T1000 (cell line): Measurements from ENCODE around the gene MYH16.
"Not testable (repeated sequence)": the region's sequence is repeated elsewhere in the genome, so short reads cannot be mapped to it uniquely, and the experiment has no call there.

Experiments
- DNase-seq: peaks from one replicate; lab custom pipeline; 2025; ENCODE audit warnings: mixed read lengths; lab: John Stamatoyannopoulos, UW

MYH16 gene

GRCh38 chr7:99272476-99273045, at the start of gene MYH16:
Gene MYH16 (plus strand): TSS chr7:99272839.
- no peak for DNase-seq

GRCh38 chr7:99224263-99224898, 48.3 kb upstream of the MYH16 start:
- peak; percentile 40 for DNase-seq

GRCh38 chr7:99224899-99225265, 47.8 kb upstream of the MYH16 start:
- no peak for DNase-seq

- DNase-seq, result no peak
Measured at GRCh38 chr7:99229234-99229633, 43.4 kb upstream of the MYH16 start.

GRCh38 chr7:99232082-99232770, 40.4 kb upstream of the MYH16 start:
- DNase-seq, result no peak

GRCh38 chr7:99232955-99233354, 39.7 kb upstream of the MYH16 start:
- not testable (repeated sequence) for DNase-seq

- DNase-seq, result no peak
Measured at GRCh38 chr7:99234185-99234584, 38.5 kb upstream of the MYH16 start.

GRCh38 chr7:99235925-99236324, 36.7 kb upstream of the MYH16 start:
- no peak for DNase-seq

GRCh38 chr7:99237876-99238275, 34.8 kb upstream of the MYH16 start:
- not testable (repeated sequence) for DNase-seq

- DNase-seq, result no peak
Measured at GRCh38 chr7:99238558-99239341, 33.9 kb upstream of the MYH16 start.

GRCh38 chr7:99242682-99243081, 30.0 kb upstream of the MYH16 start:
- no peak for DNase-seq

GRCh38 chr7:99243751-99244337, 28.8 kb upstream of the MYH16 start:
- no peak for DNase-seq

- peak; percentile 3 for DNase-seq
Measured at GRCh38 chr7:99244939-99245338, 27.7 kb upstream of the MYH16 start.

GRCh38 chr7:99248391-99249095, 24.1 kb upstream of the MYH16 start:
- DNase-seq, result no peak

GRCh38 chr7:99249985-99250575, 22.6 kb upstream of the MYH16 start:
- no peak for DNase-seq

- no peak for DNase-seq
Measured at GRCh38 chr7:99252166-99252895, 20.3 kb upstream of the MYH16 start.

GRCh38 chr7:99253369-99253768, 19.3 kb upstream of the MYH16 start:
- no peak for DNase-seq

- DNase-seq, result no peak
Measured at GRCh38 chr7:99254390-99254789, 18.2 kb upstream of the MYH16 start.

GRCh38 chr7:99255463-99255862, 17.2 kb upstream of the MYH16 start:
- DNase-seq, result no peak

- no peak for DNase-seq
Measured at GRCh38 chr7:99257065-99257464, 15.6 kb upstream of the MYH16 start.

GRCh38 chr7:99257675-99258074, 15.0 kb upstream of the MYH16 start:
- DNase-seq, result no peak
